ENCODE measurements around the gene MAMDC4. TPM values are rescaled to one million over a fixed set of nuclear protein-coding genes. Genes with fewer than 3 reads are reported as not detected.

The MAMDC4 gene
- total RNA-seq, 1 experiment from 2014 or later = 17.3 TPM

DNA sequence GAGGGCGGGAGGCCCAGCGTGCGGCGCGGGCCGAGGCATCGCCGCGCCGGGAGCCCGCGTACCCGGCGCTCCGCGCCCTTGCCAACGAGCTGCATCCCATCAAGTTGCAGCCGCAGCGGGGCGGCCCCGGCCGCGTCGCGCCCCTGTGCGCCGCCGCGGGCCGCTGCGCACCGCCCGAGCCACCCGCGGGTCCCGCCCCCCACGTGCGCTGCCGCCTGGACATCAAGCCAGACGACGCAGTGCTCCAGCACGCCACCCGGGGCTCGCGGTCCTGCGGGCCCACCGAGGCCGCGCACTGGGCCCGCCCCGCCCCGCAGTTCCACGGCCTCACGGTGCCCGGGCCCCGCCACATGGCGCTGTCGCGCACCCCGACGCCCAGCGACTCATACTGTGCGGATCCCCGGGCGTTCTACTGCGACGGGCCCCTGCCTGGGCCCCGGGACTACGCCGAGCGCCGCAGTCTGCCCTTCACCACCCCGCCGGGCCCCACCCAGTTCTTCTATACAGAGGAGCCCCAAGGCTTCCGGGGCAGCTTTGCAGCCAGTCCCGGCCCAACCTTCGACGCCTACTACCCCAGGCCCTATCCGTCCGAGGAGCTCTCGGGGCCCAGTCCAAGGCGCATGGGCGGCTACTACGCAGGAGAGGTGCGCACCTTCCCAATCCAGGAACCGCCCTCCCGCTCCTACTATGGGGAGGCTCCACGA lies 7.2 kb upstream of the MAMDC4 start:
- Histone ChIP-seq H3K4me2 (ENCODE audit: low read length) (no peak overlapping the region), H3K27ac (ENCODE audit: low read depth, low read length) (no peak overlapping the region), H3K4me3 (replicated peaks in 1 of 2; ENCODE audit: low read depth in 1 of 2, low read length in 2 of 2) (no peak overlapping the region), H3K9ac (ENCODE audit: low read length) (no peak overlapping the region), H3K4me1 (ENCODE audit: control insufficient read depth in 1 of 2, insufficient read depth in 2 of 2, low read length in 2 of 2) (peaks cover 30 to 48% of the 10 kb centered on the region in 2 experiments), H3K9me2 (ENCODE audit: insufficient read depth) (no peaks in the 10 kb centered on the region), H4K20me1 (ENCODE audit: insufficient read depth) (no peaks in the 10 kb centered on the region), H3K79me2 (ENCODE audit: insufficient read depth, low read length) (peaks cover 13% of the 10 kb centered on the region; the same call in 1 of the 2 replicates), H3K36me3 (ENCODE audit: control insufficient read depth in 1 of 2, insufficient read depth in 2 of 2, low read length in 2 of 2) (peaks cover 0 to 2% of the 10 kb centered on the region in 2 experiments; a peak in 1 of 4 replicates), H3K9me3 (ENCODE audit: control insufficient read depth in 1 of 2, insufficient read depth in 1 of 2, low read depth in 1 of 2, low read length in 2 of 2) (no peaks in the 10 kb centered on the region), H3K27me3 (ENCODE audit: insufficient read depth, low read length) (no peaks in the 10 kb centered on the region), H2AFZ (ENCODE audit: low read depth, low read length, poor library complexity, severe bottlenecking) (no peak overlapping the region)
- no peak for ATAC-seq
- ChIA-PET POLR2A (no interaction called here), RAD21 (ENCODE audit: low non-redundant PET in 1 of 2, low total read pairs in 2 of 2, uncharacterized antibody in 2 of 2, unreplicated experiment in 2 of 2) (no interaction called here), CTCF (no interaction called here)
- no peak for DNase-seq (ENCODE audit: low read depth, low spot score)
- no peak for TF ChIP-seq JUND (IDR thresholded peaks at IDR 0.05)
- no peak for TF ChIP-seq CBX3 (IDR thresholded peaks at IDR 0.05; ENCODE audit: low read depth)
- no peak for TF ChIP-seq POLR2AphosphoS5 (IDR thresholded peaks at IDR 0.05; ENCODE audit: low read depth, low read length)
- no peak for TF ChIP-seq ZNF274 (IDR thresholded peaks at IDR 0.05; ENCODE audit: low read depth, low read length)
- BruUV-seq (replicated peaks) = no TSS peak
- intact Hi-C loops (cut with micrococcal nuclease) = loop anchor here (5.0 to 10.0 kb wide), 3 partner anchors 100 to 192 kb away; partner anchors contain the start of genes ABCA2, C8G and FBXW5

- H3K9me3 ChIP-seq (ENCODE audit: control insufficient read depth in 1 of 2, insufficient read depth in 1 of 2, low read depth in 1 of 2, low read length in 2 of 2) = no peaks in the 10 kb centered on the region
- ChIA-PET CTCF (no interaction called here), RAD21 (ENCODE audit: low non-redundant PET in 1 of 2, low total read pairs in 2 of 2, uncharacterized antibody in 2 of 2, unreplicated experiment in 2 of 2) (no interaction called here), POLR2A (no interaction called here)
- H3K4me2 ChIP-seq (ENCODE audit: low read length) = no peak overlapping the region
- no peaks in the 10 kb centered on the region for H3K9me2 ChIP-seq (ENCODE audit: insufficient read depth)
- no peaks in the 10 kb centered on the region for H3K27me3 ChIP-seq (ENCODE audit: insufficient read depth, low read length)
- H3K4me1 ChIP-seq (ENCODE audit: control insufficient read depth in 1 of 2, insufficient read depth in 2 of 2, low read length in 2 of 2) = peaks cover 27 to 45% of the 10 kb centered on the region in 2 experiments
- no peaks in the 10 kb centered on the region for H4K20me1 ChIP-seq (ENCODE audit: insufficient read depth)
- TF ChIP-seq MAX (IDR thresholded peaks at IDR 0.05) = no peak
- TF ChIP-seq SRF (IDR thresholded peaks at IDR 0.05; ENCODE audit: low read depth) = no peak
- no peak for TF ChIP-seq ZNF274 (IDR thresholded peaks at IDR 0.05; ENCODE audit: low read depth, low read length)
- no peak for TF ChIP-seq SP1 (IDR thresholded peaks at IDR 0.05; ENCODE audit: low read depth)
- no peak for TF ChIP-seq CBX3 (IDR thresholded peaks at IDR 0.05; ENCODE audit: low read depth)
- TF ChIP-seq TCF7L2 (IDR thresholded peaks at IDR 0.05; ENCODE audit: borderline replicate concordance, extremely low read depth, insufficient read depth, insufficient read length) = no peak
- H3K36me3 ChIP-seq (ENCODE audit: control insufficient read depth in 1 of 2, insufficient read depth in 2 of 2, low read length in 2 of 2) = peaks cover 0 to 7% of the 10 kb centered on the region in 2 experiments; a peak in 1 of 4 replicates
- BruUV-seq (replicated peaks) = no TSS peak
- H3K9ac ChIP-seq (ENCODE audit: low read length) = no peak overlapping the region
- H2AFZ ChIP-seq (ENCODE audit: low read depth, low read length, poor library complexity, severe bottlenecking) = no peak overlapping the region
- H3K79me2 ChIP-seq (ENCODE audit: insufficient read depth, low read length) = peaks cover 16% of the 10 kb centered on the region; the same call in 1 of the 2 replicates
- H3K27ac ChIP-seq (ENCODE audit: low read depth, low read length) = no peak overlapping the region
- ATAC-seq = no peak
- intact Hi-C loops (cut with micrococcal nuclease) = loop anchor here (5.0 to 10.0 kb wide), 2 partner anchors 99 to 182 kb away; partner anchors contain the start of genes ABCA2, C8G and FBXW5
- H3K4me3 ChIP-seq (replicated peaks in 1 of 2; ENCODE audit: low read depth in 1 of 2, low read length in 2 of 2) = no peak overlapping the region
- no peak for DNase-seq (ENCODE audit: low read depth, low spot score)
These were observed 6.5 kb upstream of the MAMDC4 start for GRCh38 chr9:136845465-136846260.
